NCI-H1436 treated with DMSO at 0.1 percent for 48 hours (cell line): ENCODE results near the gene EPHA8.

Experiments used
- DNase-seq: peaks from one replicate; lab custom pipeline; 2025; lab: John Stamatoyannopoulos, UW

The EPHA8 gene

DNA sequence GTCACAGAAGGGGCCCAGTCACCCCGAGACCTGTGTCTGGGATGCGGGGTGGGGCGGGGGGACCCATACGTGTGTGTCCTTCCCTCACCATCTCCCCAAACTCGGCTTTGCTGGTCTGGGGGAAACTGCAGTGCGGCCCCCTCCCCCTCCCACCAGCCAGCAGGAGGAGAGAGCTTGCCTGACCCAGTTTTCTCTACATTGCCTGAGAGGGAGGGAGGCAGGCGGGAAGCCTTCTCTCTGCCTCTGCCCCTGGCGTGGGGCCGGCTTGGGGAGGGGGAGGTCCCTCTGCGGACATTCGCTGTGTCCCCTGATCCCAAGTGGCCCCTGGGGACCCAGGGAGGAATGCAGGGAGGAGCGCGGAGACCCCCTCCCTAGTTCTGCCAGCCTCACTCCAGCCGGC, 3.9 kb downstream of the EPHA8 start:
- no peak for DNase-seq

DNA sequence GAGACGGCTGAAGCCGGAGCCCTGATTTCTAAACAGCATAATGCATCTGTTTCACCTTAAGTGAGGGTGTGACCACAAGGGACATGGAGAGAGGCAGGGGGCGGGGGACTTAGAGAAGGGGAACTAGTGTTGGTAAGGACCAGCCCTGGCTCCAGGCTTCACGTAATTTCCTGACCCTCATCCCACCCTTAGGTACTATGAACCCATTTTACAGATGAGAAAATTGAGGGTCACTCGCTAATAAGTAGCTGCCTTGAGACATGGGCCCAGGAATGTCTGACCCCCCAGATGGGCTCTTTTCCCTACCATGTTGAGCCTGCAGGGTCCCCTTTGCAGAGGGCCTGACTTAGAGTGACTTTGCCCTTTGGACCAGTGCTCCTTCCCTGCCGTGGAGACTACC, 4.7 kb downstream of the EPHA8 start:
- DNase-seq, result no peak

- DNase-seq, result no peak
Observed at GRCh38 chr1:22569269-22569668, 6.0 kb downstream of the EPHA8 start.

GRCh38 chr1:22570140-22570909, 7.0 kb downstream of the EPHA8 start:
- DNase-seq, result no peak

GRCh38 chr1:22572818-22573217, 9.5 kb downstream of the EPHA8 start:
- no peak for DNase-seq

GRCh38 chr1:22573237-22573636, 9.9 kb downstream of the EPHA8 start:
- no peak for DNase-seq

GRCh38 chr1:22575532-22576149, 12.4 kb downstream of the EPHA8 start:
- DNase-seq, result no peak

GRCh38 chr1:22576150-22576544, 12.9 kb downstream of the EPHA8 start:
- no peak for DNase-seq

- DNase-seq, result no peak
Observed at GRCh38 chr1:22576617-22577016, 13.3 kb downstream of the EPHA8 start.

- DNase-seq, result no peak
Observed at GRCh38 chr1:22578732-22579361, 15.6 kb downstream of the EPHA8 start.

GRCh38 chr1:22579541-22580155, 16.4 kb downstream of the EPHA8 start:
- no peak for DNase-seq

DNA sequence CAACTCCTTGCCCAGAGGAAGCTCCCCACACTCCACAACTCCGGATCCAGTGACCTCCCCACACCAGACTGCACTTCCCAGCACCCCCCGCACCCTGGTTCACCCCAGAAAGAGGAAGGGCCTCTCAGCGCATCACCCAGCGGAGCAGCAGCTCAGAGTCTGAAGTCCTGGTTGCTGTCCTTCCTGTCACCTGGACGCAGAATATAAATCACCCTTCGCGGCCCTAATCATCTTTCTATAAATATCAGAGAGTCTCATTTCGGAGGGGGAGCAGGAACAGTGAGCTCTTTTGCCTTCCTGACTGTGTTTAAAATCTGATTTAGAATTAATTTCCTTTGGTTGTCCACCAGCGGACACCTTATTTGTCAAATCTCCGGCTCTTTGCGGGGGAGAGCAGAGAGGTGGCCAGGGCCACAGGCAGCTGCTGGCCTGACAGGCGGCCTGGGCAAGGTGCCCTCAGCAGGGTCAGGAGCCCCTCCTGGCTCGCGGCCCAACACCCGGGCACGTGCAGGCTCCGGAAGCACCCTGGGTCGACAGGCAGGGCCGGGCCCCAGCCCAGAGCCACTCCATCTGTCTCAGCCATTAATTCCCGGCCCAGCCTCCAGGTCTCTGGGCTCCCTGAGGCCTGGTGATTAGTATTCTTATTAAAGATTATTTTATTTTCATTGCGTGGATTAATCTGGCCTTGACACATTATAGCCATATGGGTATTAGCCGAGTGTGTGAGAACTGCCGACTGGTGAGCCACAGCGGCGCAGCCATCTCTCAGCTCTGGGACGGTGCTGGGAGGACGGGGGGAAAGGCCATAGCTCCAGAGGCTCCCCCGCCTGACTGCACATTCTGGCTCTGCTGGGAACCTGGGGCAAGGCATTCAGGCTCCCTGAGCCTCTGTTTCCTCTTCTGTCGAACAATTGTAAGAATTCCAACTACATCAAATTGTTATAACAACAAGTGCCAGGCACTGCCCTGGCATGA, 19.7 kb downstream of the EPHA8 start:
- no peak for DNase-seq

- DNase-seq, result no peak
Observed at GRCh38 chr1:22584001-22584562, 20.8 kb downstream of the EPHA8 start.

- DNase-seq, result no peak
Observed at GRCh38 chr1:22584970-22585369, 21.7 kb downstream of the EPHA8 start.

- no peak for DNase-seq
Observed at GRCh38 chr1:22585471-22585870, 22.2 kb downstream of the EPHA8 start.

DNA sequence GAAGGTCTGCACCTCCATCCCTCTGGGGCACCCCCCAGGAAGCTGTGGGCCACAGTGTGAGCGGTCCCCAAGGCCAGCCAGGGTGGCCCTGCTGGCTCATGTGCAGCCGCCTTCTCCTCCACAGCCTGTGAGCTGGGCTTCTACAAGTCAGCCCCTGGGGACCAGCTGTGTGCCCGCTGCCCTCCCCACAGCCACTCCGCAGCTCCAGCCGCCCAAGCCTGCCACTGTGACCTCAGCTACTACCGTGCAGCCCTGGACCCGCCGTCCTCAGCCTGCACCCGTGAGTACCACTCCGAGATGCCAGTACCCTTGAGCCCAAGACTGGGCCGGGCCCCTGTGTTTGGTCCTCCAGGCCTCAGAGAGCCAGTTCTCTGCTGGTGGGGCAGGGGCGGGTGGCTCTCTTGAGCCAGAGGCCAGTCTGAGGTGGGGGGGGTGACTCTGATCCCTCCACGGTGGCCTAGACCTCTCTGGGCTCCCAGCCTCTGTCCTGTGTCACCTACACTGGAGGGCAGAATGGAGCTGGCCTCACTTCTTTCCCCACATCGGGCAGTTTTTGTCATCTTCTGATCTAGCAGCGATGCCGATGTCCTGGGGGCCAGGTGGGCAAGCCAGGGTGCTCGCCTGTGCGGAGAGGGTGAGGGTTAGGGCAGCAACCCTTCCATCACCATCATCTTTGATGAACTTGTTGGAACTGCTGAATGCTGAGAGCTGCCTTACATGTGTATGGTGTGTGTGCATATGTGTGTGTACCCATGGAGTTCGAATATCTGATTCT, 23.3 kb downstream of the EPHA8 start:
- DNase-seq, result no peak

- no peak for DNase-seq
Observed at GRCh38 chr1:22587247-22587646, 24.0 kb downstream of the EPHA8 start.

DNA sequence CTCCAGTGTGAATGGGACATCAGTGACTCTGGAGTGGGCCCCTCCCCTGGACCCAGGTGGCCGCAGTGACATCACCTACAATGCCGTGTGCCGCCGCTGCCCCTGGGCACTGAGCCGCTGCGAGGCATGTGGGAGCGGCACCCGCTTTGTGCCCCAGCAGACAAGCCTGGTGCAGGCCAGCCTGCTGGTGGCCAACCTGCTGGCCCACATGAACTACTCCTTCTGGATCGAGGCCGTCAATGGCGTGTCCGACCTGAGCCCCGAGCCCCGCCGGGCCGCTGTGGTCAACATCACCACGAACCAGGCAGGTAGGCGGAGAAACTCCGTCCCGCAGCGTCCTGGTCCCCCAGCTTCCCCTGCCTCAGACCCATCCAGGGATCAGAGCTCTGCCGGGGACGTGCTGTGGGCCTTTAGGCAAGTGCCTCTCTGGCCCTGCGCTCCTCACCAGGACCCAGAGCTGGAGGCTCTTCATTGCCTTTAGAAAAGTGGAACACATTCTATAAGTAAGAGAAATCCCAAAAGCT, 25.7 kb downstream of the EPHA8 start:
- no peak for DNase-seq

DNA sequence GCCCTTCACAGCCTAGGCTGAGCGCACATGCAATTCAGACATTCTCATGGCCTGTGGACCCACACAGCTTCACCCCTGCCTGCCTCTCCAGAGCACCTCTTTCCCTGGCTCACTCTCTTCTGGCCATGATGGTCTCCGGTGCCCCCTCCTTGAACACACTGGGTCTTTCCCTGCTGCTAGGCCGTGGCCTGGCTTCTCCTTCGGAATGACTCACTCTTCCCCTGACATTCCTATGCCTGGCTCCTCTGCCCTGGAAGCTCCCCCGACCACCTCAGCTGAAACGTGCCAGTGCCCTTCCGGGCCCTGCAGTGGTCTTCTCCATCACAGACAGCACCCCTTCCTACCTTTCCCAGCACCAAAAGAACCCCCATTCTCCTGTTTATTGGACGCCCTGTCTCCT, 28.3 kb downstream of the EPHA8 start:
- no peak for DNase-seq

DNA sequence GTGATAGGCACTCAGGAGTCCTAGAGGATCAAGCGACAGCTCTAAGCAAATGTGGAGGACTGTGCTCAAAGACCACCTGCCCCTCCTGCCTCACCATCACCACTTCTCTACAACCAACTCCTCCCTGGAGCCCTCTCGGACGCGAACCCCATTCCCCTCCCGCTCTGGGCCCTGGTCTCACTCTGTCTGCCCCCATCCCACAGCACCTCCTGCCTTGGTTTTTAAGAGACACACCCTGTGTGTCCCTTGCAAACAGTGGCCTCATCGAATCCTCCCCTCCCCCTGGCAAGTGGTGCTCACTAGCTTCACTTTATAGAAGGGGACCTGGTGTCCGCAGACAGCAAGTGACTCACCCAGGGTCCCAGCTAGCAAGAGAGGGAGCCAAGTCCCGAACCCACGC, 28.8 kb downstream of the EPHA8 start:
- no peak for DNase-seq
